Heart left ventricle (tissue), 16 donors: ENCODE measurements around the gene LPIN2. TPM values are rescaled to one million over a fixed set of nuclear protein-coding genes. Genes with fewer than 3 reads are reported as not detected.
A peak's percentile ranks its signal among the peaks of the same experiment; 100 is the strongest.

Experiments used
- ATAC-seq, 4 donors: fragments of 200-7000 bp; cut with Tn5 transposase; one replicate each; pipeline ENCODE4 v1.9.1; 2020 to 2022; ENCODE audit warnings: moderate library complexity in 4 of 4, mild to moderate bottlenecking in 3 of 4, moderate number of reproducible peaks in 1 of 4
- DNase-seq, 5 donors: peaks; one replicate each; pipeline ENCODE4 v3.0.0-alpha.2; 2020
- H3K27ac ChIP-seq, 12 donors: fragments of 200-600 bp; sonication (generic) in 4 of 12; one replicate each; pipeline versions ENCODE4 v1.5.0 to v1.8.0; 2016 to 2022; ENCODE audit warnings: mild to moderate bottlenecking in 2 of 12
- H3K27me3 ChIP-seq, 9 donors: fragments of 200-600 bp; sonication (generic) in 2 of 9; one replicate each; pipeline versions ENCODE4 v1.5.1 to v1.8.0; 2016 to 2022; ENCODE audit warnings: mild to moderate bottlenecking in 3 of 9
- H3K36me3 ChIP-seq, 9 donors: fragments of 200-600 bp; sonication (generic) in 2 of 9; one replicate each; pipeline versions ENCODE4 v1.5.0 to v1.8.0; 2018 to 2022; ENCODE audit warnings: mild to moderate bottlenecking in 2 of 9
- H3K4me1 ChIP-seq, 12 donors: fragments of 200-600 bp; sonication (generic) in 4 of 12; one replicate each; pipeline versions ENCODE4 v1.5.0 to v1.8.0; 2016 to 2022; ENCODE audit warnings: mild to moderate bottlenecking in 3 of 12
- H3K4me3 ChIP-seq, 12 donors: fragments of 200-600 bp; sonication (generic) in 4 of 12; one replicate each; pipeline versions ENCODE4 v1.5.0 to v1.8.0; 2017 to 2022; ENCODE audit warnings: mild to moderate bottlenecking in 9 of 12, moderate library complexity in 4 of 12
- H3K9me3 ChIP-seq, 12 donors: fragments of 200-600 bp; sonication (generic) in 4 of 12; one replicate each; pipeline versions ENCODE4 v1.5.0 to v1.8.0; 2016 to 2022; ENCODE audit warnings: mild to moderate bottlenecking in 1 of 12
- POLR2A ChIP-seq, 2 donors: fragments of 450-650 bp; IDR thresholded peaks; one replicate each; pipeline ENCODE4 v1.6.1; 2017; ENCODE audit warnings: antibody characterized with exemption in 2 of 2, mild to moderate bottlenecking in 2 of 2, moderate library complexity in 2 of 2
- WGBS, 4 donors: extraction: QIAGEN DNeasy Blood & Tissue Kit in 2 of 4; methylation state at CpG; one replicate each; pipeline versions ENCODE4 v1.1.5 to v1.1.7; 2013 to 2018; 5-methylcytosine and 5-hydroxymethylcytosine counted together
- intact Hi-C, 10 donors: fragments of 100-400 bp; cut with DNase I; formaldehyde crosslinking; loops; one replicate each; pipeline versions ENCODE4 v1.11.1 to v1.14.2; 2022
- polyA plus RNA-seq, 2 donors: library from polyadenylated mRNA; stranded (reverse); fragments of 200-250 nt; gene quantifications; one replicate each; pipeline ENCODE4 v1.2.3, GENCODE V29; 2013
- total RNA-seq, 9 donors: library from RNA; depleted of rRNA in 2 of 9; stranded (reverse); fragments of >200 nt in 2 of 9; fragmentation: NEBNext Ultra II Directional in 3 of 9; extraction: Animal tissue kit (Norgen Biotek cat#: 25700) in 3 of 9; gene quantifications; one replicate each; pipeline versions ENCODE4 v1.1.0 to v1.2.4, GENCODE V29; 2016 to 2023
- TF ChIP-seq, protein P1 (sequence below), 12 donors: fragments of 200-600 bp; sonication (generic) in 4 of 12; IDR thresholded peaks; one replicate each; pipeline versions ENCODE4 v1.5.0 to v1.8.0; 2018 to 2022; ENCODE audit warnings: antibody characterized with exemption in 12 of 12, mild to moderate bottlenecking in 5 of 12
- donor health status: ischemic (EF 13 %, LVEDD 7.1; RV severe dilation, severe dysfunction).
- donor health status: healthy with polysubstance abuse.
- donor health status: DM: no; HTN: yes; CAD: no.
- donor health status: DM: no; HTN: no; CAD: no.
- donor health status: ischemic (EF 25% LVEDD 6.9; RV normal size, moderate dysfunction).
- donor health status: ischemic (EF 25% LVEDD 5.7; RV mildly dilated, moderate dysfunction).
- donor health status: healthy.
- donor health status: DM: yes; HTN: yes; CAD: no.
- donor health status: ischemic (EF 35%, LVEDD 5.7; RV mildly dilated, moderate dysfunction).
- donor health status: nonischemic (EF 11% LVEDD 7.7; RV severe dilation, severe dysfunction).
- donor health status: DM: yes; HTN: yes; CAD: no.
- donor health status: PGD.
- donor health status: ischemic (EF 29% LVEDD 5.4; RV normal size, mild dysfunction).
- donor health status: nonischemic (EF 23%, LVEDD 6.1; RV moderate dilation, normal function).

The LPIN2 gene
- total and polyA plus RNA-seq, 11 donors: 1.9 to 21.6 (median 10.9) TPM

DNA sequence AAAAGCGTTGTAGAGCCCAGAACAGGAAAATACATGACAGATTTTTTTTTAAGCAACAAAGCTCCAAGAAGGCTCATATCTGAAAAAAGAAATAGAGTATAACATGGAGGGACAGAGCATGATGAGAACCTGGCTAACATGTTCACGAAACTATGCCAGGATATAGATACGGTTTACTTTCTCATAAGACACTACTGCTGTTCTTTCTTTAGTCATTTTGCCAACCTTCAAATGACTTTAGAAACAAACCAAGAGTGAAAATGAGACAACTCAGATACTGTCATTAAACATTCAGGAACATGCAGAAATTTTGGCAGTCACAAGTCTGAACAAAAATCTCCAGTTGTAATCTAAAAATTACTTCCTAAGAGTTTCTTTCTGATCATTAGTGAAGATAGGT, 14.3 kb downstream of the LPIN2 start:
- no peak for TF ChIP-seq POLR2A (IDR thresholded peaks at IDR 0.05)
- TF ChIP-seq, protein P1, sequence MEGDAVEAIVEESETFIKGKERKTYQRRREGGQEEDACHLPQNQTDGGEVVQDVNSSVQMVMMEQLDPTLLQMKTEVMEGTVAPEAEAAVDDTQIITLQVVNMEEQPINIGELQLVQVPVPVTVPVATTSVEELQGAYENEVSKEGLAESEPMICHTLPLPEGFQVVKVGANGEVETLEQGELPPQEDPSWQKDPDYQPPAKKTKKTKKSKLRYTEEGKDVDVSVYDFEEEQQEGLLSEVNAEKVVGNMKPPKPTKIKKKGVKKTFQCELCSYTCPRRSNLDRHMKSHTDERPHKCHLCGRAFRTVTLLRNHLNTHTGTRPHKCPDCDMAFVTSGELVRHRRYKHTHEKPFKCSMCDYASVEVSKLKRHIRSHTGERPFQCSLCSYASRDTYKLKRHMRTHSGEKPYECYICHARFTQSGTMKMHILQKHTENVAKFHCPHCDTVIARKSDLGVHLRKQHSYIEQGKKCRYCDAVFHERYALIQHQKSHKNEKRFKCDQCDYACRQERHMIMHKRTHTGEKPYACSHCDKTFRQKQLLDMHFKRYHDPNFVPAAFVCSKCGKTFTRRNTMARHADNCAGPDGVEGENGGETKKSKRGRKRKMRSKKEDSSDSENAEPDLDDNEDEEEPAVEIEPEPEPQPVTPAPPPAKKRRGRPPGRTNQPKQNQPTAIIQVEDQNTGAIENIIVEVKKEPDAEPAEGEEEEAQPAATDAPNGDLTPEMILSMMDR (IDR thresholded peaks at IDR 0.05): no peak
- Histone ChIP-seq H3K36me3 (peaks cover 0 to 7% (median 0%) of the 10 kb centered on the region in 9 donors), H3K9me3 (peaks cover 0 to 7% (median 0%) of the 10 kb centered on the region in 12 donors), H3K27me3 (no peaks in the 10 kb centered on the region), H3K27ac (peak overlapping the region in 11 of 12 donors; percentile 31 to 78 (median 66)), H3K4me1 (peaks cover 7 to 48% (median 27%) of the 10 kb centered on the region in 12 donors), H3K4me3 (no peak overlapping the region)
- WGBS, 4 donors: 44 to 57% (median 44%) methylated on average over 3 of the region's 3 CpGs
- ATAC-seq (no peak), DNase-seq (no peak)
- intact Hi-C loops: loop anchor here in 3 of 10 donors (5.0 to 10.0 kb wide), 2 partner anchors 64 to 66 kb away; no protein-coding TSS in a partner anchor

DNA sequence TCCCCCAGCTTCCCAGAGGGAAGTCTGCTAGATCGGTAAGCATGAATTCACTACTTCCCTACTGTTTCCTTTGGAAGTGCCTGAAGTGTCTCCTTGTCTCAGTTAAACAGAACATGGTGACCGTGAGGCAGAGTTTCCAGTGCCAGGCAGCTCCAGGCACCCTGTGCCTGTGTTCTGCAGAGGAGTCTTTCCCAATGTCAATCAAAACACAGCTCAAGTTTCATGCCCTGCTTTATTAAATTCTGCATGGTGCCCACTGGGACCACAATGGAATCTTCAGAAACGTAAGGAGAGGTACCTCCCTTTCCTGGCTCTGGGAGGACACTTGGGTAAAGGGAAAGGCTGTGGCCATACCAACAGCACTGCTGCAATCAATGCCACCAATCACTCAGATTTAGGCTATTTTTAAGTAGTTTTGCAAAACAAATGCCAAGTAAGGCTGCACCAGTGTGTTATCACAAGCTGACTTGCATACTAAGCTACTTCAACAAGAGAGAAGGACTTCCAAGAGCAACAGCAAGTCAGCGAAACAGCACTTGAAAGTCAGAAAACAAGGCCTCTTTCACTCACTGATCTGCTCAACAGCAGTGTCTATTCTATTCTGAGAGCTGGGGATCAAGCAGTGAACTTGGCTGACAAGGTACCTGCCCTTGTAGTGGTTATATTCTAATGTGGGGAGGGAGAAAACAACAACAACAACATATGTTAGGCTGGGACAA, 14.9 kb downstream of the LPIN2 start:
- H3K4me1 ChIP-seq: peaks cover 7 to 55% (median 27%) of the 10 kb centered on the region in 12 donors
- no peak for TF ChIP-seq POLR2A (IDR thresholded peaks at IDR 0.05)
- TF ChIP-seq, protein P1 (IDR thresholded peaks at IDR 0.05): no peak
- DNase-seq: peak in 1 of 5 donors; percentile 43
- peak overlapping the region in 11 of 12 donors; percentile 31 to 78 (median 66) for H3K27ac ChIP-seq
- H3K9me3 ChIP-seq: peaks cover 0 to 7% (median 0%) of the 10 kb centered on the region in 12 donors
- peaks cover 0 to 2% (median 0%) of the 10 kb centered on the region in 9 donors for H3K36me3 ChIP-seq
- no peaks in the 10 kb centered on the region for H3K27me3 ChIP-seq
- WGBS, 4 donors: 33 to 48% (median 37%) methylated on average over 4 of the region's 4 CpGs
- intact Hi-C loops: loop anchor here in 3 of 10 donors (5.0 to 10.0 kb wide), 2 partner anchors 64 to 67 kb away; no protein-coding TSS in a partner anchor
- peak; percentile 38 to 71 (median 67) for ATAC-seq
- H3K4me3 ChIP-seq: no peak overlapping the region

DNA sequence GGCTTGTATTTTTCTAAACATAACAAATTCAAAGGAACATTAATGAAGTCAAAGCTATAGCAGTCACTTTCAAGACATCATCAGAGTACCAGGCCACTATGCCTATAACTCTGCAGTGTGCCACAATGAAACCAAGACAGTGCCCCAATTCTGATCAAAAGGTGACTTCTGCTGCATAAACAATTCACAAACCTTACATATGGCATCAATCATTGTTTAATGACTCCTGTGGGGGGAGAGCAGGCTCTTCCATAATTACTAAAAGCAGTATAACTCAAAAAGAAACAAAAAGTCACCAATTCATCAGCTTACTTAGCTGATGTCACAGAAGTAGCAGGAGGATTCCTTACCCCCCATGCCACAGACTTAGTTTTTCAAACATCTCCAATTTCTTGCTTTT, 15.5 kb downstream of the LPIN2 start:
- DNase-seq (no peak), ATAC-seq (no peak)
- Histone ChIP-seq H3K4me1 (peaks cover 7 to 56% (median 27%) of the 10 kb centered on the region in 12 donors), H3K36me3 (no peaks in the 10 kb centered on the region), H3K27me3 (no peaks in the 10 kb centered on the region), H3K27ac (peak overlapping the region in 11 of 12 donors; percentile 31 to 78 (median 66)), H3K4me3 (no peak overlapping the region), H3K9me3 (peaks cover 0 to 7% (median 0%) of the 10 kb centered on the region in 12 donors)
- no peak for TF ChIP-seq POLR2A (IDR thresholded peaks at IDR 0.05)
- TF ChIP-seq, protein P1 (IDR thresholded peaks at IDR 0.05): no peak
- intact Hi-C loops: loop anchor here in 3 of 10 donors (5.0 to 10.0 kb wide), 2 partner anchors 65 to 67 kb away; no protein-coding TSS in a partner anchor
